GM12875 (cell line): ENCODE measurements around the gene BICDL2.

Experiments
- H3K4me3 ChIP-seq: one replicate; pipeline ENCODE4 v1.5.1; 2011; ENCODE audit warnings: low read depth, low read length, control low read depth
- TF ChIP-seq, protein P1 (sequence below): IDR thresholded peaks from 2 replicates; pipeline ENCODE4 v1.5.1; 2011; ENCODE audit warnings: low read depth, mild to moderate bottlenecking, control low read depth, inconsistent platforms, low read length, moderate library complexity, borderline replicate concordance; ENCODE audit not compliant: insufficient read depth

BICDL2 gene

DNA sequence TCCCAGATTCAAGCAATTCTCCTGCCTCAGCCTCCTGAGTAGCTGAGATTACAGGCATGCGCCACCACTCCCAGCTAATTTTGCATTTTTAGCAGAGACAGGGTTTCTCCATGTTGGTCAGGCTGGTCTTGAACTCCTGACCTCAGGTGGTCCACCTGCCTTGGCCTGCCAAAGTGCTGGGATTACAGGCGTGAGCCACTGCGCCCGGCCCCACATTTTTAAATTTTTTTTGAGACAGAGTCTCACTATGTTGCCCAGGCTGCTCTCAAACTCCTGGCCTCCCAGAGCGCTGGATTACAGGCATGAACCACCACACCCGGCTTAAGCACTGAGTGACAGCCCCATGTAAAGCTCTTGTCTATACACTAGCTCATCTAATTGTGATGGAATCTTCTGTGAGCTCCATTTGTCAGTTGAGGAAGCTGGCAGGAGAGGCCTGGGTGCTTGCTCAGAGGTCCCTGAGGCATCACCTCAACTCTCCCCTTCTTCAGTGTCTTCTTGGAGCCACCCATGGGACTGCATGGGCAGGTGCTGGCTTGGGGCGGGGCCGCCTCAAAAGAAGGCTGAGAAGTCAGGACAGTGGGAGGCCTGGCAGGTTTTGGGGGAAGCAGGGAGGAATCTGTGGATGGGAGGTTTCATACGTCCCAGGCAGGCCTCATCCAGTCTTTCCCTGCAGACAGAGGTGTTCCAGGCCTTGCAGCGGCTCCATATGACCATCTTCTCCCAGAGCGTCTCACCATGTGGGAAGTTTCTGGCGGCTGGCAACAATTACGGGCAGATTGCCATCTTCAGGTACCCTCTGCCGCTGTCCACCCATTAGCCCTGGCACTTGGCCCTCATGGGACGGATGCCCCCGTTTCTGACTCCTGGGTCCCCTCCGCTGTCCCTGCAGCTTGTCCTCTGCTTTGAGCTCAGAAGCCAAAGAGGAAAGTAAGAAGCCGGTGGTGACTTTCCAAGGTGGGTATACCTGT is 11.4 kb downstream of the BICDL2 start:
- H3K4me3 ChIP-seq, result no peak overlapping the region
- TF ChIP-seq, protein P1, sequence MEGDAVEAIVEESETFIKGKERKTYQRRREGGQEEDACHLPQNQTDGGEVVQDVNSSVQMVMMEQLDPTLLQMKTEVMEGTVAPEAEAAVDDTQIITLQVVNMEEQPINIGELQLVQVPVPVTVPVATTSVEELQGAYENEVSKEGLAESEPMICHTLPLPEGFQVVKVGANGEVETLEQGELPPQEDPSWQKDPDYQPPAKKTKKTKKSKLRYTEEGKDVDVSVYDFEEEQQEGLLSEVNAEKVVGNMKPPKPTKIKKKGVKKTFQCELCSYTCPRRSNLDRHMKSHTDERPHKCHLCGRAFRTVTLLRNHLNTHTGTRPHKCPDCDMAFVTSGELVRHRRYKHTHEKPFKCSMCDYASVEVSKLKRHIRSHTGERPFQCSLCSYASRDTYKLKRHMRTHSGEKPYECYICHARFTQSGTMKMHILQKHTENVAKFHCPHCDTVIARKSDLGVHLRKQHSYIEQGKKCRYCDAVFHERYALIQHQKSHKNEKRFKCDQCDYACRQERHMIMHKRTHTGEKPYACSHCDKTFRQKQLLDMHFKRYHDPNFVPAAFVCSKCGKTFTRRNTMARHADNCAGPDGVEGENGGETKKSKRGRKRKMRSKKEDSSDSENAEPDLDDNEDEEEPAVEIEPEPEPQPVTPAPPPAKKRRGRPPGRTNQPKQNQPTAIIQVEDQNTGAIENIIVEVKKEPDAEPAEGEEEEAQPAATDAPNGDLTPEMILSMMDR, result no peak

DNA sequence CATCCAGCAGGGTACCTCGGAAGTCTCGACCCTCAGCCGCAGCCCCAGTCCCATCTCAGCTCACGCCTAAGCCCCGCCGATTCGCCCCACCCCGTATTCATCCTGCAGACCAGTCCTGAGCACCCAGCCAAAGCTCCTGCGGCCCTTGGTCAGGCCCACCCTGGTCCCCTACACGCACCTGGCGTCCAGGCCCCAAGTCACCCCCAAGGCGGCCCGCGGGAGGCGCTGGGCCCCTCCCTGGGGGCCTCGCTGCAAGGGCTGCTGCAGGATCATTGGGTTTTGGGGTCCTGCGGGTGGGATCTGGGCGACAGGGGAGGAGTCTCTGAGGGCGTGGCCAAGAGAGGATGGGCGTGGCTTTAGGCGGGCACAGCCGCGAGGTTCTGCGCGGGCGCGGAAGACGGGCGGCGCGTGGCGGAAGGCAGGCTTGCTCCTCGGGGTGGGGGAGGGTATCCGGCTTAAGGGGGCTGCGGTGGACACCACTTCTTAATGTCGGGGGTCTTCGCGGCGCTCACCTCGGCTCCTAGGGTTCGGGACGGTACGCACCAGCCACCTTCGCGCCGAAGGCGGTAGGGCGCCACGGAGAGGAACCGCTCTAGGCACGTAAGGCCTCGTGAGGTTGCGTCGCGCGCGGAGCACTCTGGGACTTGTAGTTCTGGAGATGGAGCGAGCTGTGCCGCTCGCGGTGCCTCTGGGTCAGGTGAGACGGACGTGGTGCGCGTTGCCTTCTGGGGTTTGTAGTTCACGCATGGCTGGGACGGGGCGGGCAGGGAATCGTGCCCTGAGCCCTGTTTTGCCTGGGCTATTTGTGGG is 12.9 kb downstream of the BICDL2 start, which contains the start of the genes HCFC1R1 and THOC6:
TSS of gene HCFC1R1 (minus strand) at position 274 of the 810 bp plus-strand sequence. CDS start at position 273, 1 bp downstream.
TSS of gene THOC6 (plus strand) at position 367 of the 810 bp plus-strand sequence. CDS start at position 659, 292 bp downstream.
- TF ChIP-seq, protein P1, result no peak
- peak within 1 kb of the TSS; percentile 85 for H3K4me3 ChIP-seq

DNA sequence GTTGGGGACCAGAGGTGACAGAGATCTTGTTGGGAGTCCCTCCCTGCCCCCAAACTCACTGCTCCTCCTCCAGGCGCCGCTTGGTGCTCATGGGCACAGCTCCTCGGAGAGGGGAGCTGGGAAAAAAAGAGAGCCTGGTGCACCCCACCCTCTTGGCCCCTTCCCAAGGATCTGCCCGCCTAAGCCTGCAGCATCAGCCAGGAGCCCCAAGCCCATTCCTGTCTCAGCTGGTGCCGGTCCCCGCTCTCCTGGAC is 13.4 kb downstream of the BICDL2 start:
- TF ChIP-seq, protein P1, result no peak
- H3K4me3 ChIP-seq, result peak overlapping the region; percentile 85

DNA sequence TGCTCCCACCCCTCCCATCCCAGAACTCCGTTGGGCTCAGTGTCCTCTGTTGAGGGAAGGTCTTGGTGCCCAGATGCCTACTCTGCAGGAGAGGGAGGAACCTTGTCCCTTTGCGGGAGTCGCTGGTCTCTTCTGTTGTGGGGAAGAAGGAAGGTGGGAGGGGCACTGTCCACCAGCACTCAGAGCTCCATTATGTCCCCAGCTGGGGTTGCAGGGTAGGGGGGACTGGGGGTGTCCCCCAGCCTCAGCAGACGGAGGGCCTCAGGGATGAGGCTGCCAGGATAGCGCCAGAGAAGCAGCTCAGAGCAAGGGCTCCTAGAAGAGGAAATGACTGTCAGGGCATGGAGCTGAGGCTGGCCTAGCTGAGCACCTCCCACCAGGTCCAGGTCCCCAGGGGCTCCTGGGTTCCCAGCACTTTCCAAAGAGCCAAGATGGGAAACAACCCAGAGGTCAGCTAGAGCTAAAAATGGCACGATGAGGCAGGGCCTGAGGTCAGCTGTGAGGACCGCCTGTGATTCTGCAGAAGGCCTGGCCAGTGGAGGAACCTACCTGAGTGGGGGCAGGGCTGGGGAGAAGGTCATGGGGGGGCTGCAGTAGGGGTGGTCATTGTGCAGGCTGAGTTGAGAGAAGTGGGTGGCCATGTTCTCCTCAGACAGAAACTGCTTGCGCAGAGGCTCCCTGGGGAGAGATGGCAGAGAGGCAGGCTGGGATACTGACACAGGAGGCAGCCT is 13.9 kb downstream of the BICDL2 start:
- H3K4me3 ChIP-seq, result peak overlapping the region; percentile 85
- TF ChIP-seq, protein P1, result no peak

DNA sequence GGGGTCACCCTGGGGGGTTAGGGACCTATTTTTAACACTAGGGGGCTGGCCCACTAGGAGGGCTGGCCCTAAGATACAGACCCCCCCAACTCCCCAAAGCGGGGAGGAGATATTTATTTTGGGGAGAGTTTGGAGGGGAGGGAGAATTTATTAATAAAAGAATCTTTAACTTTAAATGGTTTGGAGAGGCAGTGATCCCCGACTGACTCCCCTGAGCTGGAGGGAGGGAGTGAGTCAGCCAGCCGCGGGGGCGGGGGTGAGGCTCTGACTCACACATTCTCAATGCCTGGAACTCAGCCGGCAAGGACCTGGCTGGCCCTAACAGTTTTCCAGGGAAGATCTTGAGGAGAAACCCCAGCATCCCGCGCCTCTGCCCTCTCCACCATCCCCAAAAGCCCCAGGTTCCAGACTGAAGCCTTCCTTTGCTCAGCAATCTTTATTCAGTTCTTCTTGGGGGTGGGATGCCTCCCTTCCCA is 14.5 kb downstream of the BICDL2 start:
- TF ChIP-seq, protein P1, result no peak
- H3K4me3 ChIP-seq, result no peak overlapping the region

DNA sequence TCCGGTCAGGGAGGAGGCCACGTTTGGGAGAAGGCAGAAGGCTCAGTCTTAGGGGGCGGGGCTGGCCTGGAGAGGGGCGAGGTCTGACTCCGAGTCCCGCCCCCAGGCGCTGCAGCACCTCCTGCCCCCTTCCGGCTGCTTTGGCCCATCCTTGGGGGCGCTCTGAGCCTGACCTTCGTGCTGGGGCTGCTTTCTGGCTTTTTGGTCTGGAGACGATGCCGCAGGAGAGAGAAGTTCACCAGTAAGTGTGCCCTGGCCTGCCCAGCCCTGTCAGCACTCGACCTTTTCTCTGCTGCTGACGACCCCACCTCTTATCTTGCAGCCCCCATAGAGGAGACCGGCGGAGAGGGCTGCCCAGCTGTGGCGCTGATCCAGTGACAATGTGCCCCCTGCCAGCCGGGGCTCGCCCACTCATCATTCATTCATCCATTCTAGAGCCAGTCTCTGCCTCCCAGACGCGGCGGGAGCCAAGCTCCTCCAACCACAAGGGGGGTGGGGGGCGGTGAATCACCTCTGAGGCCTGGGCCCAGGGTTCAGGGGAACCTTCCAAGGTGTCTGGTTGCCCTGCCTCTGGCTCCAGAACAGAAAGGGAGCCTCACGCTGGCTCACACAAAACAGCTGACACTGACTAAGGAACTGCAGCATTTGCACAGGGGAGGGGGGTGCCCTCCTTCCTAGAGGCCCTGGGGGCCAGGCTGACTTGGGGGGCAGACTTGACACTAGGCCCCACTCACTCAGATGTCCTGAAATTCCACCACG is 15.1 kb downstream of the BICDL2 start:
- H3K4me3 ChIP-seq, result no peak overlapping the region

More for the DNA sequence above, 15.1 kb downstream of the BICDL2 start:
- TF ChIP-seq, protein P1, result peak; percentile 37; the same call in 1 of the 2 replicates
